Neural cell (in vitro differentiated cells): ENCODE measurements around the gene ADORA1. TPM values are rescaled to one million over a fixed set of nuclear protein-coding genes. Genes with fewer than 3 reads are reported as not detected.

Experiments
- H2AFZ ChIP-seq: fragments of 200-600, 300-800 bp; sonication (generic), shearing (Covaris generic); 2 replicates; pipeline ENCODE4 v1.6.0; 2014; ENCODE audit warnings: low read depth, mild to moderate bottlenecking, antibody characterized with exemption, low read length, moderate library complexity
- H3F3A ChIP-seq: fragments of 200-600 bp; shearing (Covaris generic); 2 replicates; pipeline ENCODE4 v1.6.1; 2016; ENCODE audit warnings: mild to moderate bottlenecking, moderate library complexity, mixed read lengths, antibody characterized with exemption, low read length; ENCODE audit not compliant: insufficient read depth, poor library complexity, severe bottlenecking
- H3K27ac ChIP-seq: fragments of 200-600, 300-800 bp; sonication (generic), shearing (Covaris generic); 2 replicates; pipeline ENCODE4 v1.5.1; 2014; ENCODE audit warnings: mild to moderate bottlenecking, low read length, moderate library complexity
- H3K27me3 ChIP-seq: fragments of 300-800, 200-600 bp; sonication (generic), shearing (Covaris generic); 2 replicates; pipeline ENCODE4 v1.6.0; 2014; ENCODE audit warnings: mild to moderate bottlenecking, low read depth, low read length, moderate library complexity; ENCODE audit not compliant: insufficient read depth
- H3K36me3 ChIP-seq: fragments of 300-800, 200-600 bp; sonication (generic), shearing (Covaris generic); 2 replicates; pipeline ENCODE4 v1.5.1; 2014; ENCODE audit warnings: mild to moderate bottlenecking, antibody characterized with exemption, low read length, moderate library complexity; ENCODE audit not compliant: insufficient read depth
- H3K4me2 ChIP-seq: fragments of 300-800, 200-600 bp; sonication (generic), shearing (Covaris generic); 2 replicates; pipeline ENCODE4 v1.6.0; 2014; ENCODE audit warnings: mild to moderate bottlenecking, low read length
- H3K4me3 ChIP-seq: fragments of 300-800, 200-600 bp; sonication (generic), shearing (Covaris generic); 2 replicates; pipeline ENCODE4 v1.5.1; 2014; ENCODE audit warnings: mild to moderate bottlenecking, low read length, moderate library complexity
- H3K79me2 ChIP-seq: fragments of 200-600 bp; shearing (Covaris generic); replicated peaks from 2 replicates; pipeline ENCODE4 v1.6.0; 2014; ENCODE audit warnings: mild to moderate bottlenecking, low read length, moderate library complexity; ENCODE audit not compliant: insufficient read depth
- H3K9ac ChIP-seq: fragments of 300-800, 200-600 bp; sonication (generic), shearing (Covaris generic); 2 replicates; pipeline ENCODE4 v1.6.1; 2016; ENCODE audit warnings: mild to moderate bottlenecking, low read length, mixed read lengths
- H3K9me2 ChIP-seq: fragments of 200-600 bp; shearing (Covaris generic); 2 replicates; pipeline ENCODE4 v1.6.1; 2016; ENCODE audit warnings: mild to moderate bottlenecking, low read length, mixed read lengths; ENCODE audit not compliant: insufficient read depth
- H3K9me3 ChIP-seq: fragments of 200-600, 300-800 bp; sonication (generic), shearing (Covaris generic); 2 replicates; pipeline ENCODE4 v1.6.1; 2016; ENCODE audit warnings: mild to moderate bottlenecking, mixed run types, low read length, moderate library complexity, mixed read lengths
- H4K20me1 ChIP-seq: fragments of 200-600 bp; shearing (Covaris generic); 2 replicates; pipeline ENCODE4 v1.6.1; 2016; ENCODE audit warnings: mild to moderate bottlenecking, mixed run types; ENCODE audit not compliant: insufficient read depth
- EP300 ChIP-seq: fragments of 450-650 bp; conservative IDR thresholded peaks from 2 replicates; pipeline ENCODE4 v1.6.1; 2014; ENCODE audit warnings: antibody characterized with exemption, mild to moderate bottlenecking, moderate library complexity; ENCODE audit not compliant: poor library complexity, severe bottlenecking
- EZH2 ChIP-seq: fragments of 200-600, 300-800 bp; shearing (Covaris generic), sonication (generic); IDR thresholded peaks from 2 replicates; pipeline ENCODE4 v1.6.1; 2014; ENCODE audit warnings: antibody characterized with exemption, low read length, borderline replicate concordance, mild to moderate bottlenecking; ENCODE audit not compliant: insufficient read depth, poor library complexity, severe bottlenecking
- MXI1 ChIP-seq: fragments of 450-650 bp; conservative IDR thresholded peaks from 2 replicates; pipeline ENCODE4 v1.6.1; 2014; ENCODE audit warnings: antibody characterized with exemption, mild to moderate bottlenecking; ENCODE audit not compliant: poor library complexity, severe bottlenecking
- POLR2AphosphoS5 ChIP-seq: IDR thresholded peaks from 2 replicates; pipeline ENCODE4 v1.6.1; 2012
- RAD21 ChIP-seq: fragments of 450-650 bp; conservative IDR thresholded peaks from 2 replicates; pipeline ENCODE4 v1.6.1; 2014; ENCODE audit warnings: antibody characterized with exemption, mild to moderate bottlenecking, moderate library complexity
- SMC3 ChIP-seq: fragments of 450-650 bp; conservative IDR thresholded peaks from 2 replicates; pipeline ENCODE4 v1.6.1; 2014; ENCODE audit warnings: antibody characterized with exemption, mild to moderate bottlenecking, moderate library complexity; ENCODE audit not compliant: poor library complexity
- TAF1 ChIP-seq: IDR thresholded peaks from 2 replicates; pipeline ENCODE4 v1.6.1; 2012; ENCODE audit warnings: low read depth
- polyA plus RNA-seq: library from polyadenylated mRNA; depleted of rRNA; stranded (reverse); fragments of >200 nt; gene quantifications from 2 replicates; pipeline ENCODE4 v1.2.3, GENCODE V29; 2014
- TF ChIP-seq, protein P1 (sequence below): fragments of 450-650 bp; IDR thresholded peaks from 2 replicates; pipeline ENCODE4 v1.5.1; 2014; ENCODE audit warnings: antibody characterized with exemption, mild to moderate bottlenecking, moderate library complexity; ENCODE audit not compliant: poor library complexity, severe bottlenecking
- TF ChIP-seq, protein P2 (sequence below): IDR thresholded peaks from 2 replicates; pipeline ENCODE4 v1.6.1; 2012; ENCODE audit warnings: borderline replicate concordance

Gene ADORA1
- polyA plus RNA-seq, 1 donor from 2014 or later: 7.2 TPM

DNA sequence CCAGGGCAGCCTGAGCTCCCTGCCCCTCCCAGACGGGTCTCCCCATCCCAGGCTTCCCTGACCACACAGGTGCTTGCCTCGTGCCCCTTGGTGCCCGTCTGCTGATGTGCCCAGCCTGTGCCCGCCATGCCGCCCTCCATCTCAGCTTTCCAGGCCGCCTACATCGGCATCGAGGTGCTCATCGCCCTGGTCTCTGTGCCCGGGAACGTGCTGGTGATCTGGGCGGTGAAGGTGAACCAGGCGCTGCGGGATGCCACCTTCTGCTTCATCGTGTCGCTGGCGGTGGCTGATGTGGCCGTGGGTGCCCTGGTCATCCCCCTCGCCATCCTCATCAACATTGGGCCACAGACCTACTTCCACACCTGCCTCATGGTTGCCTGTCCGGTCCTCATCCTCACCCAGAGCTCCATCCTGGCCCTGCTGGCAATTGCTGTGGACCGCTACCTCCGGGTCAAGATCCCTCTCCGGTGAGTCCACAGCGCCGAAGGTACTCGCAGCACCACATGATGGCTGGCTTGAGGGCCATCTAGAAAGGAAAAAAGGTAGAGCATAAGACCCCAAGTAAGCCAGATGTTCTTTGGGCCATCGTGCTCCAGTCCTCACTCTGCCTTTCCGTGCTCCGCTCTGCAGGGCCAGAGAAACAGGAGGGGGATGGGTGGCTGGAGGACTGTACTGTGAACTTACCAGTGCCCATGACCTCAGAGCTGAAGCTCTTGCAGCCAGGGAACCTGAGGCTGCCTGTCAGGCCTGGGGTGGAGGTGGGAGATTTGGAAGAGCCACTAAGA lies 1.4 kb downstream of the ADORA1 start:
- H3K27ac ChIP-seq: no peak overlapping the region

DNA sequence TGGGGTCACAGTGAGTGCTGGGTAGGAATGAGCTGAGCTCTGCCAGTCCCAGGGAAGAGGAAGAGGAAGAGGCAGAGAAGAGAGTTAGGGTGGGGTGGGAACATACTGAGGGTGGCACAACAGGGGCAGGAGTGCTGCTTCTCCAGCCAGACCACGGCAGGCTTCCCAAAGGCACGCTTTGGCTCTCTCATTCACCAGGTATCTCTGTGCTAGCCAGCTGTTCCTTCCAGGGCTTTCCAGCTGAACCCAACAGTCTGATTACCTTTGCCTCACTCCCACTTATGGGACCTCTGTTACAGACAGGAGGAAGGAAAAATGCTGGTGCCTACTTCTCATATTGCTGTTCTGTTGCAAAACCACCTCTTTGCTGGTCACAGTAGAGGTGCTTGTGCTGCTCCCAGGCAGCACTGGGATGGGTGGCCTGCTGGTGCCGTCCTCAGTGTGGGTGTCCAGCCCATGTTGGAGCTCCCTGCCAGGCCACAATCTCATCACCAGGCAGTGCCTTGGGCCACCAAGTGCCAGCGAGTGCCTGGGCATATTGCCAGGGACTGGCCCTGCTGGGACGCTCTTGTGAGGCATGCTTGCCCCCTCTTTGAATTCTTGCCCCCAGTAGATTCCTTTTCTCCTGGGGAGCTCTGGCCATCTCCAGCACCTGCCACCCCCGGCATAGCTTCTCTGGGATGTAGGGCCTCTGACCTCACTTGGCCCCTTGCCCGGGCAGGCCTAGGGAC lies 2.1 kb downstream of the ADORA1 start:
- H3K27ac ChIP-seq: no peak overlapping the region
- TF ChIP-seq EP300 (no peak), EZH2 (no peak), RAD21 (no peak), TAF1 (no peak), MXI1 (no peak), SMC3 (no peak)
- TF ChIP-seq, protein P1, sequence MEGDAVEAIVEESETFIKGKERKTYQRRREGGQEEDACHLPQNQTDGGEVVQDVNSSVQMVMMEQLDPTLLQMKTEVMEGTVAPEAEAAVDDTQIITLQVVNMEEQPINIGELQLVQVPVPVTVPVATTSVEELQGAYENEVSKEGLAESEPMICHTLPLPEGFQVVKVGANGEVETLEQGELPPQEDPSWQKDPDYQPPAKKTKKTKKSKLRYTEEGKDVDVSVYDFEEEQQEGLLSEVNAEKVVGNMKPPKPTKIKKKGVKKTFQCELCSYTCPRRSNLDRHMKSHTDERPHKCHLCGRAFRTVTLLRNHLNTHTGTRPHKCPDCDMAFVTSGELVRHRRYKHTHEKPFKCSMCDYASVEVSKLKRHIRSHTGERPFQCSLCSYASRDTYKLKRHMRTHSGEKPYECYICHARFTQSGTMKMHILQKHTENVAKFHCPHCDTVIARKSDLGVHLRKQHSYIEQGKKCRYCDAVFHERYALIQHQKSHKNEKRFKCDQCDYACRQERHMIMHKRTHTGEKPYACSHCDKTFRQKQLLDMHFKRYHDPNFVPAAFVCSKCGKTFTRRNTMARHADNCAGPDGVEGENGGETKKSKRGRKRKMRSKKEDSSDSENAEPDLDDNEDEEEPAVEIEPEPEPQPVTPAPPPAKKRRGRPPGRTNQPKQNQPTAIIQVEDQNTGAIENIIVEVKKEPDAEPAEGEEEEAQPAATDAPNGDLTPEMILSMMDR: no peak

More for the DNA sequence above, 1.4 kb downstream of the ADORA1 start:
- H3K9me3 ChIP-seq: no peaks in the 10 kb centered on the region
- H2AFZ ChIP-seq: no peak overlapping the region
- no peaks in the 10 kb centered on the region for H3K9me2 ChIP-seq
- peak overlapping the region; percentile 56 for H3K4me2 ChIP-seq
- no peaks in the 10 kb centered on the region for H3K79me2 ChIP-seq
- no peaks in the 10 kb centered on the region for H3K36me3 ChIP-seq
- H3K4me3 ChIP-seq: peak overlapping the region; percentile 74
- peaks cover 28% of the 10 kb centered on the region for H3K27me3 ChIP-seq
- peak overlapping the region; percentile 67 for H3K9ac ChIP-seq
- TF ChIP-seq RAD21 (no peak), TAF1 (no peak), POLR2AphosphoS5 (no peak), SMC3 (no peak), EP300 (no peak), EZH2 (no peak), MXI1 (no peak)
- TF ChIP-seq, protein P1: no peak
- TF ChIP-seq, protein P2, sequence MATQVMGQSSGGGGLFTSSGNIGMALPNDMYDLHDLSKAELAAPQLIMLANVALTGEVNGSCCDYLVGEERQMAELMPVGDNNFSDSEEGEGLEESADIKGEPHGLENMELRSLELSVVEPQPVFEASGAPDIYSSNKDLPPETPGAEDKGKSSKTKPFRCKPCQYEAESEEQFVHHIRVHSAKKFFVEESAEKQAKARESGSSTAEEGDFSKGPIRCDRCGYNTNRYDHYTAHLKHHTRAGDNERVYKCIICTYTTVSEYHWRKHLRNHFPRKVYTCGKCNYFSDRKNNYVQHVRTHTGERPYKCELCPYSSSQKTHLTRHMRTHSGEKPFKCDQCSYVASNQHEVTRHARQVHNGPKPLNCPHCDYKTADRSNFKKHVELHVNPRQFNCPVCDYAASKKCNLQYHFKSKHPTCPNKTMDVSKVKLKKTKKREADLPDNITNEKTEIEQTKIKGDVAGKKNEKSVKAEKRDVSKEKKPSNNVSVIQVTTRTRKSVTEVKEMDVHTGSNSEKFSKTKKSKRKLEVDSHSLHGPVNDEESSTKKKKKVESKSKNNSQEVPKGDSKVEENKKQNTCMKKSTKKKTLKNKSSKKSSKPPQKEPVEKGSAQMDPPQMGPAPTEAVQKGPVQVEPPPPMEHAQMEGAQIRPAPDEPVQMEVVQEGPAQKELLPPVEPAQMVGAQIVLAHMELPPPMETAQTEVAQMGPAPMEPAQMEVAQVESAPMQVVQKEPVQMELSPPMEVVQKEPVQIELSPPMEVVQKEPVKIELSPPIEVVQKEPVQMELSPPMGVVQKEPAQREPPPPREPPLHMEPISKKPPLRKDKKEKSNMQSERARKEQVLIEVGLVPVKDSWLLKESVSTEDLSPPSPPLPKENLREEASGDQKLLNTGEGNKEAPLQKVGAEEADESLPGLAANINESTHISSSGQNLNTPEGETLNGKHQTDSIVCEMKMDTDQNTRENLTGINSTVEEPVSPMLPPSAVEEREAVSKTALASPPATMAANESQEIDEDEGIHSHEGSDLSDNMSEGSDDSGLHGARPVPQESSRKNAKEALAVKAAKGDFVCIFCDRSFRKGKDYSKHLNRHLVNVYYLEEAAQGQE: no peak
- H4K20me1 ChIP-seq: no peaks in the 10 kb centered on the region
- H3F3A ChIP-seq: no peaks in the 10 kb centered on the region

More for the DNA sequence above, 2.1 kb downstream of the ADORA1 start:
- Histone ChIP-seq H3K79me2 (no peaks in the 10 kb centered on the region), H4K20me1 (no peaks in the 10 kb centered on the region), H2AFZ (no peak overlapping the region), H3F3A (no peaks in the 10 kb centered on the region), H3K9me2 (no peaks in the 10 kb centered on the region), H3K36me3 (no peaks in the 10 kb centered on the region), H3K4me3 (peak overlapping the region; percentile 74), H3K4me2 (no peak overlapping the region), H3K27me3 (peaks cover 23% of the 10 kb centered on the region), H3K9ac (no peak overlapping the region), H3K9me3 (no peaks in the 10 kb centered on the region)
